H1 (cell line): ENCODE data around the gene PPM1N. TPM values are rescaled to one million over a fixed set of nuclear protein-coding genes. Genes with fewer than 3 reads are reported as not detected.

Source experiments
- BRCA1 ChIP-seq: IDR thresholded peaks from 2 replicates; pipeline ENCODE4 v1.6.1; 2012; ENCODE audit warnings: low read depth, low read length, improper control_type of control experiment
- CTCF ChIP-seq, 3 experiments: IDR thresholded peaks; 1 replicate in 2 of 3; 2 replicates in 1 of 3; pipeline versions ENCODE4 v1.5.1 to v1.6.1; 2011; ENCODE audit warnings: low read length in 3 of 3, mild to moderate bottlenecking in 3 of 3, inconsistent platforms in 2 of 3, low read depth in 1 of 3, moderate library complexity in 1 of 3; ENCODE audit not compliant: insufficient read depth in 1 of 3; ENCODE audit errors: control extremely low read depth in 1 of 3
- KDM5A ChIP-seq: fragments of 200-600 bp; IDR thresholded peaks from 2 replicates; pipeline ENCODE4 v1.7.1; 2012; ENCODE audit warnings: mild to moderate bottlenecking, low read length, inconsistent platforms, mixed read lengths
- NRF1 ChIP-seq: IDR thresholded peaks from 2 replicates; pipeline ENCODE4 v1.6.1; 2011; ENCODE audit warnings: mild to moderate bottlenecking, low read depth, low read length, improper control_type of control experiment
- polyA plus RNA-seq, 7 experiments: library from polyadenylated mRNA; depleted of rRNA in 3 of 7; stranded (reverse) in 5 of 7; unstranded in 2 of 7; fragments of >200 nt in 5 of 7; fragments of 200-250 nt in 2 of 7; gene quantifications; 1 replicate in 5 of 7; 2 replicates in 1 of 7; 4 replicates in 1 of 7; pipeline versions ENCODE4 v1.2.1 to v1.2.3, GENCODE V29; 2011 to 2013; ENCODE audit warnings: missing spikeins in 2 of 7, mixed read lengths in 2 of 7
- total RNA-seq: library from RNA; stranded (reverse); fragmentation: NEBNext Ultra II Directional; extraction: Animal tissue kit (Norgen Biotek cat#: 25700); gene quantifications from 2 replicates; pipeline ENCODE4 v1.2.1, GENCODE V29; 2021

The PPM1N gene
- total and polyA plus RNA-seq, 2 of the 8 experiments (the other 6 are each of a cell fraction or from before 2014, with no cell fraction given): 12.2 to 14.4 TPM

- TF ChIP-seq CTCF (IDR thresholded peaks at IDR 0.05; ENCODE audit: control extremely low read depth in 1 of 3, insufficient read depth in 1 of 3, low read depth in 1 of 3, low read length in 3 of 3) (peak; percentile 87 to 93 (median 91)), BRCA1 (no peak), KDM5A (0 out of 2 replicates have a peak, but pooled peaks have one; percentile 11), NRF1 (peak; percentile 36; the same call in 1 of the 2 replicates)
These were observed 19.6 kb upstream of the PPM1N start (continued) for GRCh38 chr19:45478454-45479238.
